Lung (tissue), 12 donors: ENCODE data around the gene ACSF3. TPM values are rescaled to one million over a fixed set of nuclear protein-coding genes. Genes with fewer than 3 reads are reported as not detected.

Experiments used
- ATAC-seq: fragments of 200-7000 bp; cut with Tn5 transposase; one replicate; pipeline ENCODE4 v1.9.1; 2020; ENCODE audit warnings: moderate number of reproducible peaks; ENCODE audit not compliant: insufficient read depth, low FRiP score
- DNase-seq, 3 donors: peaks; one replicate each; pipeline ENCODE4 v3.0.0-alpha.2; 2013 to 2017
- H3K27ac ChIP-seq, 2 donors: one replicate each; pipeline ENCODE4 v1.5.1; 2013; ENCODE audit warnings: mild to moderate bottlenecking in 2 of 2, moderate library complexity in 2 of 2, control low read depth in 1 of 2, inconsistent platforms in 1 of 2, low read depth in 1 of 2, low read length in 1 of 2
- H3K27me3 ChIP-seq, 3 donors: one replicate each; pipeline ENCODE4 v1.5.1; 2013; ENCODE audit warnings: low read length in 2 of 3; ENCODE audit not compliant: control insufficient read depth in 3 of 3, insufficient read depth in 3 of 3
- H3K36me3 ChIP-seq, 4 donors: one replicate each; pipeline ENCODE4 v1.5.1; 2013; ENCODE audit warnings: low read length in 4 of 4, mild to moderate bottlenecking in 1 of 4, moderate library complexity in 1 of 4; ENCODE audit not compliant: control insufficient read depth in 4 of 4, insufficient read depth in 4 of 4
- H3K4me1 ChIP-seq, 5 donors: one replicate each; pipeline ENCODE4 v1.5.1; 2013; ENCODE audit warnings: low read length in 5 of 5, mild to moderate bottlenecking in 2 of 5, moderate library complexity in 1 of 5; ENCODE audit not compliant: control insufficient read depth in 5 of 5, insufficient read depth in 5 of 5
- H3K4me3 ChIP-seq: one replicate; pipeline ENCODE4 v1.5.1; 2013; ENCODE audit warnings: mild to moderate bottlenecking, control low read depth, moderate library complexity
- H3K9ac ChIP-seq, 2 donors: one replicate each; pipeline ENCODE4 v1.5.1; 2013; ENCODE audit warnings: low read length in 2 of 2, control low read depth in 1 of 2; ENCODE audit not compliant: insufficient read depth in 1 of 2
- H3K9me3 ChIP-seq, 4 donors: one replicate each; pipeline ENCODE4 v1.5.1; 2013; ENCODE audit warnings: low read length in 3 of 4, mild to moderate bottlenecking in 1 of 4, moderate library complexity in 1 of 4; ENCODE audit not compliant: control insufficient read depth in 4 of 4, insufficient read depth in 3 of 4
- CTCF ChIP-seq: IDR thresholded peaks from 2 replicates; pipeline ENCODE4 v1.5.1; 2012; ENCODE audit warnings: mild to moderate bottlenecking; ENCODE audit errors: control extremely low read depth, extremely low read depth
- WGBS, 2 donors: extraction: QIAGEN DNeasy Blood & Tissue Kit; methylation state at CpG; one replicate each; pipeline ENCODE4 v1.1.7; 2013; 5-methylcytosine and 5-hydroxymethylcytosine counted together
- polyA plus RNA-seq, 2 donors: library from polyadenylated mRNA; stranded (reverse); fragments of 200-250 nt; gene quantifications; one replicate each; pipeline ENCODE4 v1.2.1, GENCODE V29; 2013
- total RNA-seq, 2 donors: library from RNA; depleted of rRNA in 1 of 2; stranded (reverse); fragments of >200 nt in 1 of 2; gene quantifications; one replicate each; pipeline ENCODE4 v1.2.1, GENCODE V29; 2014 to 2021
- donor health status: control.
- donor health status: control.
- donor health status: Bipolar disorder and iron deficiency.
- donor health status: healthy.
- donor health status: DM: yes; HTN: yes; CAD: no.

ACSF3 gene
- total and polyA plus RNA-seq, 4 donors, result 17.4 to 33.6 (median 31.2) TPM

GRCh38 chr16:89052191-89052889 lies 41.3 kb upstream of the ACSF3 start:
- TF ChIP-seq CTCF, result no peak
- H3K9me3 ChIP-seq, result peaks cover 0 to 5% (median 0%) of the 10 kb centered on the region in 4 donors
- WGBS, 2 donors, result 80 to 93% methylated on average over 42 to 46 of the region's 46 CpGs
- peaks cover 0 to 23% (median 22%) of the 10 kb centered on the region in 3 donors for H3K27me3 ChIP-seq
- H3K9ac ChIP-seq, result no peak overlapping the region
- no peak for DNase-seq
- H3K4me1 ChIP-seq, result peaks cover 0 to 17% (median 0%) of the 10 kb centered on the region in 5 donors
- no peaks in the 10 kb centered on the region for H3K36me3 ChIP-seq
- no peak for ATAC-seq
- H3K27ac ChIP-seq, result no peak overlapping the region
- H3K4me3 ChIP-seq, result no peak overlapping the region

DNA sequence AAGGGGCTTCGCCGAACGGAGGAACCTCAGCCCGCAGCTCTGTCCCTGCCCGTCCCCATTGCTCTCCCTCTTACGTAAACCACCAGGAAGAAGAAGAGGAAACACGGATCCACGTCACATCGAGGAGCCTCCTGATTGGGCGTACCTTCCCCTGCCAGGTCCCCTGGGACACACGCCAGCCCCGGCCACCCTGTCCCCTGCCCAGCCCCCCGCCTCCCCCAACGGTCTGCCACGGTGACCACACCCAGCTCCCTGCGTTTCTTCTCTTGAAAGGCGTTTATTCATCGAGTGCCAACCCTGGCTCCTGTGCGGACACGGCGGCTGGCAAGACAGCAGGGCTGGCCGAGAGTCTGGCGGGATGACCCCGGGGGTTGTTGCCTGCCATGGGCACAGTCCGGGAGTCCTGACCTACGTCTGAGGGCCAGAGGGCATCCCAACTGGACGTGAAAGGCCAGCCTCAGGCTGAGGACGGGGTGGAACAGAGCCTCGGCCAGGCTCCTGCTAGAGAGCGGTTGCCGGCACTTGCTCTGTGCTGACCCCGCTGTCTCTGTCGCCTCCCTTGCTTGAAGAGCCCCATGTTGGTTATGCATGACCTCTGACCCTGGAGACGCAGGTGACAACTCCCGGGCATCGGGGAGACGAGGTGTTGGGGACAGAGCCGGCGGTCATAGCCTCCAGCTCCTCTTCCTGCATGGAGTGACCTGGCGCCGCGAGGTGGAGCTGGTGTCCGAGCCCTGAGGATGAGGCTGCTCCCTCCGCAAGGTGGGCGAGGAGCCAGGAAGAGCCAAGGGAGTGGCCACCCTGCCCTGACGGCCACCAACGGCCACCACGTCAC lies 40.5 kb upstream of the ACSF3 start:
- Histone ChIP-seq H3K36me3 (no peaks in the 10 kb centered on the region), H3K4me3 (no peak overlapping the region), H3K4me1 (peaks cover 0 to 17% (median 0%) of the 10 kb centered on the region in 5 donors), H3K27ac (no peak overlapping the region), H3K9ac (no peak overlapping the region), H3K9me3 (peaks cover 0 to 5% (median 0%) of the 10 kb centered on the region in 4 donors), H3K27me3 (peaks cover 0 to 19% (median 16%) of the 10 kb centered on the region in 3 donors)
- TF ChIP-seq CTCF, result no peak
- 50 to 68% methylated on average over 42 to 48 of the region's 48 CpGs for WGBS, 2 donors
- ATAC-seq (no peak), DNase-seq (no peak)

- no peak for TF ChIP-seq CTCF
- DNase-seq, result no peak
- WGBS, 2 donors, result 86 to 94% methylated on average over 16 of the region's 16 CpGs
- peaks cover 0 to 5% (median 0%) of the 10 kb centered on the region in 4 donors for H3K9me3 ChIP-seq
- no peak overlapping the region for H3K27ac ChIP-seq
- peaks cover 0 to 14% (median 11%) of the 10 kb centered on the region in 3 donors for H3K27me3 ChIP-seq
- H3K36me3 ChIP-seq, result no peaks in the 10 kb centered on the region
- no peak overlapping the region for H3K9ac ChIP-seq
- H3K4me1 ChIP-seq, result peaks cover 0 to 17% (median 0%) of the 10 kb centered on the region in 5 donors
- no peak overlapping the region for H3K4me3 ChIP-seq
- ATAC-seq, result no peak
Measured at GRCh38 chr16:89053725-89054029, 40.0 kb upstream of the ACSF3 start.
